SHP77 (cell line): ENCODE measurements around the gene CEBPB.

Experiments
- DNase-seq, 2 experiments: peaks; one replicate each; lab custom pipeline; 2025; lab: John Stamatoyannopoulos, UW

The CEBPB gene

GRCh38 chr20:50214226-50215024 is 23.8 kb downstream of the CEBPB start:
- no peak for DNase-seq

GRCh38 chr20:50215101-50215690 is 24.6 kb downstream of the CEBPB start:
- DNase-seq: no peak

- no peak for DNase-seq
These were observed 25.3 kb downstream of the CEBPB start for GRCh38 chr20:50215926-50216325.

DNA sequence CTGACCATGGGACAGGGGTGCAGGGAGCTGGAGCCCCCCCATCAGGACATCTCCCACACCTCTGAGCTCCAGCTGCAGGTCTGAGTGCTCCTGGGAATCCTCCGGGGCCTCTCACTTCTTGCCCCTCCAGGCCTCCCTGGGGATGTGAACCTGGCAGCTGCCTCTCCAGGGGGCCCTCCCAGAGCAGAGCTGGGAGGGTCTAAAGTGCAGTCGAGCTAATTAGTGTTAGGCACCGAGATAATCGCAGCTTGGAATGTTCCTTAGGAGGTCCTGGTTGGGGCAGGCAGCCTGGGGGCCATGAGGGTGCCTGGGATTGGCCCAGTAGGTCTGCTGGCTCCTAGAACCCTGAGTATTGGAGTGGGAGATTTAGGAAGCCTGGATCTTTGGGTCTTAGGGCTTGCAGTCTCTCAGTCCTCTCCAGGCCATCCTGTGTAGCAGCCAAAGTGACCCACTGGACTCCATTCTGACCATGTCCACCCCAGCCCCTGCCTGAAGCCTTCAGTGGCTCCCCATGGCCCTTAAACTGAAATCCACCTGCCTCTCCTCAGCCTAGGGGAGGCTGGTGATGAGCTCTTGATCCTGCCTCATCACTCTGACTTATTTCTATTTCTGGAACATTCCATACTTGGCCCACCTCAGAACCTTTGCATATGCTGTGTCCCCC is 26.0 kb downstream of the CEBPB start:
- no peak for DNase-seq

GRCh38 chr20:50217207-50217949 is 26.7 kb downstream of the CEBPB start:
- no peak for DNase-seq

GRCh38 chr20:50218987-50219435 is 28.4 kb downstream of the CEBPB start:
- no peak for DNase-seq

- no peak for DNase-seq
These were observed 29.0 kb downstream of the CEBPB start for GRCh38 chr20:50219600-50219999.

- DNase-seq: no peak
These were observed 29.7 kb downstream of the CEBPB start for GRCh38 chr20:50220093-50220893.

GRCh38 chr20:50220894-50221365 is 30.3 kb downstream of the CEBPB start:
- DNase-seq: no peak

DNA sequence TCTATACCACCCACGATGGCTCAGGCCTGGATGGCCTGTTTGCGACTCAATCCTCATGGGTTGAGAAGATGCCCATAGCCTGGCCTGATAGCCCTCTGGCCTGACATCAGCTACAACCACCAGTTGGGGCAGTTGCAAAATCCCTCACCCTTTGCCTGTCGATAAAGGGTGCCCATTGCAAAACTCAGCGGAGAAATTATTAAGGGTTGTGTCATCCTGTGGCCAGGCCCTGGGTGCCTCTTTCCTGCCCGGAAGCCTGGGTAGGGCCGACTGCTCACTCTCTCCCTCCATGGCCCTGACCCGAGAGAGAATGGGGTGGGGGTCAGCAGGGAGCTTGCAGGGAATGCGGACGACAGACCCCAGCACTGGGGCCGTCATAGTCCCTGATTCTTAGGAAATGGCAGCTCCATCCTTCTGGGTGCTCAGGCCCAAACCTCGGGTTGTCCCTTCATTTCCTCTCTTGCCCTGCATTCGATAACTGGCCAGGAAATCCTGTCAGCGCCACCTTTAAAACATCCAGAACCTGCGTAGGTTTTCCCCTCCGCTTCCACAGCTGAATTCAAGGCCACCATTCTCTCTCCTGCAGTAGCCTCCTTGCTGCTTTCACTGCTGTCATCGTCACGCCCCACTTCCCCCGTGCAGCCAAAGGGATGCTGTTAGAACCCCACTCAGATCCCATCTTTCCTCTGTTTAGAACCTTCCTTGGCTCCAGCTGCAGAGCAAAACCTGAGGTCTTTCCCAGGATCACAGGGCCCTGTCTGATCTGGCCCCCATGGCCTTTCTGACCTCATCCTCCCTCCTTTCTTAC is 31.1 kb downstream of the CEBPB start:
- no peak for DNase-seq

DNA sequence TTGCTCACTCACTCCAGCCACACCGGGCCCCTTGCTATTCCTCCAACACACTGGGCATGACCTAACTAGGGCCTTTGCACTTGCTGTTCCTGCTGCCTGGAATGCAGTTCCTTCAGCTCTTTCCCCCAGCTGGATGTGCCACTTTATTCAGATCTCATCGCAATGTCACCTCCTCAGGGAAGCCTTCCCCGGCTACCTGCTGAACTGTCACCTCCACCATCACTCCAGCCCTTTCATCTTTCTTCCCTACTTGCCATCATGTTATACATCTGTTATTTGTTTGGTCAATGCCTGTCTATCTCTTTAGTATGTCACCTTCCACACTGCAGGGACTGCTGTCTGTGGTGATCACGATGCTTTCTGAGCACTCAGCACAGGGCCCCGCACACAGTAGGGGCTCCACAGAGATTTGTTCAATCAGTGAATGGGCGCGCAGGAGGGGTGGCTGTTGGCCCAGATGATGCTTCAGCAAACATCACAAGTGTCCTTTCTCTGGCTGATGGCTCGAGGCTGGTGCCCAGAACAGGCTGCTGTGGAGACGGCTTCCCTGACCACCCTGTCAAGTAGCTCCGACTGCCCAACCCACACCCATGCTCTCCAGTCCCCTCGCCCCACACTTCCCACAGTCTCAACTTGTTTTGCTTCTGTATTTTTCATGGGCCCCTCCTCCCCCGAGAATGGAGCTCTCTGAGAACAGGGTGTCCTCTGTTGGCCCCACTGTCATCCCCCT is 31.8 kb downstream of the CEBPB start:
- no peak for DNase-seq

DNA sequence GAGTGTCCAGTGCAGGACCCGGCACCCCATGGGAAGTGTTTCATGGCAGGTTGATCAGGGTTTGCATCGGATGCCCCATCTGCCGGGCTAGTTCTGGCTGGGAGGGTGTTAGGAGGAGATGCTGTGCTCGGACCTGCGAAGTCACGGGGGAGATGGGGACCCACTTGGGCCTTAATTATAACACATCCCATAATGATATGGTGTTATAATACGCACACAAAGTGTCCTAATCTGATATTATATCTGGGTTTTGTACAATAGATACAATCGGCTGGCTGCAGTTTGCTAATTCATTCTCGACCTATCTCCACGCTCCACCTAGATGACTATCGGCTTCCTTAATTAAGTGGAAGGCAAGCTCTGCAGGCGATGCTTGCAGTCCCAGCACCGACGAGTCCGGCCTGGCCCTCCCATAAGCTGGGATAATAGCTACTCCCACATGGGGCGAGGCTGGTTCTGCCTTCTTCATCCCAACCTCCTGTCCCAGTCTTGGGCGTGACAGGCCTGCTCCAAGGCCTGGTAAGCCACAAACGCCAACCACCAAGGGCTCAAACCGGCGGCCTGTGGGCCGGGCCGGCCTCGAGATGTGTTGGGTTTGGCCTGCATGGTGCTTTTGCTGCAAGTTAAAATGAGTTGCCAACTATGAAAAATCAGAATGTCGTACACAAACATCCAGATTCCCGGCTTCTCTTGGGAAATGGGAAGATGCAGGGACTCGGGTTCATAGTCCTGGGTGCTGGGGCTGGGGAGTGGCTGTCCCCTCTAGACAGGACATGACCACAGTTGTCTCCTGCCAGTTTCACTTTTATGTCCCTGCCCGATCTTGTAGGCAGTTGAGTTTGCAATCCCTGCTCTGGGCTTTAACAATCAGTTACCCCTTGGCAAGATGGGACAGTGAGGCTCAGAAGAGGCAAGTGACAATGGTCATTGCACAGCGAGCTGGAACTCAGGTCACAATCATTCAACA is 32.7 kb downstream of the CEBPB start:
- no peak for DNase-seq

DNA sequence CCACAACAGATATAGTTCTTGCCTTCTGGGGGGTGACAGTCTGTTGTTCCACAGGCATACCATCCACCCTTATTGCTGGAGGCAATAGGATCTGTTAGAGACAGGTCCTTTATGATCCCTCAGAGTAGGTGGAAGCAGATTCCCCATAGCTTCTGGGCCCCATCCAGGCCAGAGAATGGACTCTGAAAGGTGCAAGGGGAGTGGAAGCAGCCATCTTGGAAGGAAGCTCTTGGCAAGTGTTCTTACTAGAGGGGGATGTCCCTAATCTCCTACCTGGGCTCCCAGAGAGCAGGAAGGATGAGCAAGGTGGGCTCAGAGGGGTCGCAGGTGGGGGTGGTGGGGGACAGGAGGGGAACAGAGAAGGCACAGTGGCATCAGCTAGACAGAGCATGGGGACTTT is 33.4 kb downstream of the CEBPB start:
- no peak for DNase-seq

- DNase-seq: no peak
These were observed 34.1 kb downstream of the CEBPB start for GRCh38 chr20:50224531-50225255.

DNA sequence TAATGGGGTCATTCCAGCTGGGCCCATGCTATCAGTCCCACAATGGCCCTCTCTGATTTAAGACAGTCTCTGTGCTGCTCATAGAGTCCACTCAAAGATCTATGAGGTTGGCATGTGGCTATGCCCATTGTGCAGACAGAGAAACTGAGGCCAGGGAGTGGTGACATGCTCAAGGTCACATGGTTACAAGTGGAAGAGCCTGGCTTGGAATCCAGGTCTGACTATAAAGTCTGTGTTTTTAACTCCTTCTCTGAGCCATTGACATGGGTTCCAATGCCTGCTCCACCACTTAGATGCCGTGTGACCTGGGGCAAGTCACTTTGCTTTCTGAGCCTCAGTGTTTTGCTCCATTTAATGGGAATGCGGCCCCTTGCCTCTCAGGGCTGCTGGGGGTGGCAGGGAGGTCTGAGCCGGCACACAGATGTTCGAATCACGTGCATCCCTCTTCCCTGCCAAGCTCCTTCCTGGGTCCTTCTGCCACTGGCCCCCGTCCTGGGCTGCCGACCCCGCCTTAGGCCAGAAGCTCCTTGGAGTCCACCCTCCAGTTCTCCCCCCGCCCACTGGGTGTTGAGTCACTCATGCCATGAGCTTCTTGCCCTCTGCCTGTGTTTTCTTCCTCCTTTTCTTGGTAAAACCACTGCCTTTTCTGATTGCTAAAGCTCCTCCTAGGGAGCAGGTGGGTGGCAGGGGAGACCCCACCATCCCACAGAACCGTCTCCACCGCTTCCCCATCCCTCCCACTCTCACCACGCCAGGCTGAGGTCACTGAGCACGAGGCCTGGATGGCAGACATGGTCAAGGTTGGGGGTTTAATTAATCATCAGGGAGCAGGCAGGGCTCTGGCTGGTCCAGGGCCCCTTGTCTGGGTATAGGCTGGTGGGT is 35.7 kb downstream of the CEBPB start:
- no peak for DNase-seq

DNA sequence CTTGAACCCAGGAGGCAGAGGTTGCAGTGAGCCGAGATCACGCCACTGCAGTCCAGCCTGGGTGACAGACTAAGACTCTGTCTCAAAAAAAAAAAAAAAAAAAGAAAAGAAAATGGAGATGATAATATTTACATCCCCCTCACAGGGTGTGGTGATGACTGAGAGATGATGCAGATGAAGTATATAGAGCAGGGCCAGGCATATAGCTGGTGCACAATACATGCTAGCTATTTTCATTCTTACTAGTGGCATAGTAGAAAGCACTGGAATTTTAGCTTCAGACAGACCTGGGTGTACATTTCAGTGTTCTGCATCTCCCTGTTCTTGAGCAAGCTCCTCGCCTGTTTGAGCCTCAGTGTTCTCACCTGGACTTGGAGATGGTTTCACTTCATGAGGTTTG is 36.9 kb downstream of the CEBPB start:
- DNase-seq: no peak

DNA sequence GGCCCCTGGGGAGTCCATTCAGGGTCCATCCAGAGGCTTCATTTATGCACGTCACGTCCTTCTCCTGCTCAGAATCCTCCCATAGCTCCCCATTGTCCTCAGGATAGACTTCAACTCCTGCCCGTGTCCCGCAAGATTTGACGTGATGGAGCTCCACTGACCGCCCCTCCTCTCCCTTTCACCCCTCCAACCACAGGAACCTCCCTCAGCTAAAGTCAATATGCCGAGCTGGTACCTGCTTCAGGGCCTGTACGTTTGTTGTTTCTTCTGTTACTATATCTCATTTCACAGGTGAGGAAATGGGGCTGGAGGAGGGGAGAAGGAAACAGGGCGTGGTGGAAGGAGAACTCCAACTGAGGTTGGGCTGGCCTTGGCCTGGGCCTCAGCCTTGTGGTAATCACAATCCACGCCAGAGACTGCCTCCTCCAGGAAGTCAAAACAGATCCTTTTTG is 38.6 kb downstream of the CEBPB start:
- DNase-seq: no peak
